HEK293 (cell line): ENCODE results near the gene PYROXD2.
A peak's percentile ranks its signal among the peaks of the same experiment; 100 is the strongest.

Experiments
- CTCF ChIA-PET: fragments of 350-600 bp; formaldehyde crosslinking; extraction: SDS; loops from one replicate; lab custom pipeline; 2021; ENCODE audit warnings: antibody characterized with exemption; lab: Yijun Ruan, JAX
- POLR2A ChIA-PET: fragments of 300-600 bp; formaldehyde crosslinking; extraction: SDS; loops from one replicate; lab custom pipeline; 2020; ENCODE audit warnings: antibody characterized with exemption, inconsistent platforms; lab: Yijun Ruan, JAX
- H3K27ac ChIP-seq: fragments of 200-500 bp; sonication (Bioruptor generic); 2 replicates; pipeline ENCODE4 v1.5.1; 2014; ENCODE audit warnings: low read depth, low read length, control low read depth, inconsistent platforms; ENCODE audit errors: extremely low read depth
- H3K36me3 ChIP-seq, 2 experiments: fragments of 200-500 bp in 1 of 2; sonication (Bioruptor generic) in 1 of 2; 1 replicate in 1 of 2; 2 replicates in 1 of 2; pipeline ENCODE4 v1.5.1; 2014 to 2017; ENCODE audit warnings: inconsistent platforms in 2 of 2, low read length in 2 of 2; ENCODE audit not compliant: control insufficient read depth in 2 of 2, insufficient read depth in 1 of 2
- H3K4me1 ChIP-seq: fragments of 200-500 bp; sonication (Bioruptor generic); 2 replicates; pipeline ENCODE4 v1.5.1; 2014; ENCODE audit warnings: mild to moderate bottlenecking, low read length, inconsistent platforms; ENCODE audit not compliant: control insufficient read depth, insufficient read depth
- H3K4me3 ChIP-seq: 2 replicates; pipeline ENCODE4 v1.5.1; 2011; ENCODE audit warnings: low read depth, mild to moderate bottlenecking, control low read depth, low read length, moderate library complexity
- H3K9me3 ChIP-seq: fragments of 200-500 bp; sonication (Bioruptor generic); 2 replicates; pipeline ENCODE4 v1.5.1; 2014; ENCODE audit warnings: low read depth, low read length, inconsistent platforms; ENCODE audit not compliant: control insufficient read depth, insufficient read depth
- ATF2 ChIP-seq: fragments of 450-650 bp; formaldehyde crosslinking; IDR thresholded peaks from 2 replicates; pipeline ENCODE4 v1.5.1; 2016; ENCODE audit warnings: missing biosample characterization, missing genetic modification characterization, low read depth
- GLIS1 ChIP-seq: fragments of 450-650 bp; formaldehyde crosslinking; IDR thresholded peaks from 2 replicates; pipeline ENCODE4 v1.5.1; 2016; ENCODE audit warnings: missing biosample characterization, missing genetic modification characterization
- IKZF3 ChIP-seq: fragments of 450-650 bp; IDR thresholded peaks from 2 replicates; pipeline ENCODE4 v1.5.0; 2018; ENCODE audit warnings: missing biosample characterization, mild to moderate bottlenecking, missing genetic modification characterization, moderate library complexity
- OVOL3 ChIP-seq: fragments of 450-650 bp; formaldehyde crosslinking; IDR thresholded peaks from 2 replicates; pipeline ENCODE4 v1.5.1; 2016; ENCODE audit warnings: missing biosample characterization, missing genetic modification characterization
- ZBTB21 ChIP-seq: fragments of 450-650 bp; formaldehyde crosslinking; IDR thresholded peaks from 2 replicates; pipeline ENCODE4 v1.5.1; 2017; ENCODE audit warnings: missing biosample characterization, missing genetic modification characterization
- ZIC2 ChIP-seq: fragments of 450-650 bp; formaldehyde crosslinking; IDR thresholded peaks from 2 replicates; pipeline ENCODE4 v1.5.1; 2016; ENCODE audit warnings: missing biosample characterization, missing genetic modification characterization
- ZNF133 ChIP-seq: fragments of 450-650 bp; formaldehyde crosslinking; IDR thresholded peaks from 2 replicates; pipeline ENCODE4 v1.5.1; 2016; ENCODE audit warnings: missing biosample characterization, missing genetic modification characterization
- ZNF280C ChIP-seq: fragments of 450-650 bp; formaldehyde crosslinking; IDR thresholded peaks from 2 replicates; pipeline ENCODE4 v1.5.1; 2016; ENCODE audit warnings: missing biosample characterization, missing genetic modification characterization
- ZNF324 ChIP-seq: fragments of 450-650 bp; formaldehyde crosslinking; IDR thresholded peaks from 2 replicates; pipeline ENCODE4 v1.5.1; 2016; ENCODE audit warnings: missing biosample characterization, missing genetic modification characterization
- ZNF335 ChIP-seq: fragments of 450-650 bp; formaldehyde crosslinking; conservative IDR thresholded peaks from 2 replicates; pipeline ENCODE4 v1.5.1; 2016; ENCODE audit warnings: missing biosample characterization, missing genetic modification characterization
- ZNF529 ChIP-seq: fragments of 450-650 bp; formaldehyde crosslinking; IDR thresholded peaks from 2 replicates; pipeline ENCODE4 v1.5.1; 2017; ENCODE audit warnings: missing genetic modification characterization, missing biosample characterization; ENCODE audit not compliant: insufficient replicate concordance
- ZNF530 ChIP-seq: fragments of 450-650 bp; formaldehyde crosslinking; IDR thresholded peaks from 2 replicates; pipeline ENCODE4 v1.5.1; 2016; ENCODE audit warnings: low read depth, missing biosample characterization, missing genetic modification characterization
- ZNF548 ChIP-seq: fragments of 450-650 bp; formaldehyde crosslinking; IDR thresholded peaks from 2 replicates; pipeline ENCODE4 v1.5.1; 2016; ENCODE audit warnings: missing biosample characterization, missing genetic modification characterization
- ZNF585B ChIP-seq: fragments of 450-650 bp; formaldehyde crosslinking; IDR thresholded peaks from 2 replicates; pipeline ENCODE4 v1.5.1; 2016; ENCODE audit warnings: missing biosample characterization, missing genetic modification characterization
- ZNF596 ChIP-seq: fragments of 450-650 bp; IDR thresholded peaks from 2 replicates; pipeline ENCODE4 v1.5.0; 2018; ENCODE audit warnings: missing biosample characterization, mild to moderate bottlenecking, missing genetic modification characterization, moderate library complexity
- ZNF629 ChIP-seq: fragments of 450-650 bp; formaldehyde crosslinking; IDR thresholded peaks from 2 replicates; pipeline ENCODE4 v1.5.1; 2017; ENCODE audit warnings: missing biosample characterization, missing genetic modification characterization
- ZNF768 ChIP-seq: fragments of 450-650 bp; formaldehyde crosslinking; IDR thresholded peaks from 2 replicates; pipeline ENCODE4 v1.5.1; 2018; ENCODE audit warnings: missing biosample characterization, mild to moderate bottlenecking, missing genetic modification characterization
- TF ChIP-seq, protein P1 (sequence below): fragments of 450-650 bp; formaldehyde crosslinking; IDR thresholded peaks from 2 replicates; pipeline ENCODE4 v1.5.1; 2017; ENCODE audit warnings: missing biosample characterization, missing genetic modification characterization
- TF ChIP-seq, protein P2 (sequence below): fragments of 450-650 bp; formaldehyde crosslinking; IDR thresholded peaks from 2 replicates; pipeline ENCODE4 v1.5.1; 2017; ENCODE audit warnings: missing biosample characterization, missing genetic modification characterization
- TF ChIP-seq, protein P3 (sequence below): fragments of 450-650 bp; formaldehyde crosslinking; IDR thresholded peaks from 2 replicates; pipeline ENCODE4 v1.5.1; 2016; ENCODE audit warnings: missing biosample characterization, missing genetic modification characterization
- TF ChIP-seq, protein P4 (sequence below): fragments of 450-650 bp; formaldehyde crosslinking; IDR thresholded peaks from 2 replicates; pipeline ENCODE4 v1.5.1; 2016; ENCODE audit warnings: missing biosample characterization, missing genetic modification characterization
- TF ChIP-seq, protein P5 (sequence below): fragments of 450-650 bp; formaldehyde crosslinking; IDR thresholded peaks from 2 replicates; pipeline ENCODE4 v1.5.1; 2016; ENCODE audit warnings: missing biosample characterization, missing genetic modification characterization

Gene PYROXD2

DNA sequence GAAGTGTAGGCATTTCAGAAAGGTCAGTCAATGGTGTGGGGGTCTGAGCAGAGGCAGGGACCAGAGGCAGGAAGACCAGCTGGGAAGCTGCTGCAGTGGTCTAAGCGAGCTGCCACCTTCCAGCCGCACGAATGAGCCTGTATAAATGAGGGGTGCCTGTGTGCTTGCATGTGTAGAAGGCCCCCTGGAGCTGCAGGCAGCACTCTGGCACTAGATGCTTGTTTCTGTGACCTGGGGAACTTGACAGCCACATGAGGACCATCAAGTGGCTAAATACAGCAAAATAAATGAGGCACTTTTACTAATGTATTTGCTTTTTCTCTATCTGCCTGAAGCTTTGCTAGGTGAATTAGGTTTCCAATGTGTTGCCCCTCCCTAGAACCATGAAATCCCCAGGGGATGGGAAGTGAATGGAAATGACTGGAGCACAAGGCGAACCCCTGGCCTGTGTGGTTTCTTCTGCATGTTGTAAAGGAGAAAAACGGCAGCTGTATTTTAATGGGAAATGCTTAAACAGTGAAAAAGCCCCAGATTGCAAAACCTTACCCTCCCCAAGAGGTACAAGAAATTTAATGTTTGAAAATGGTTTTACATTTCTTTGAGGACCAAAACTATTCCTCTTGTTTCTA is 57.7 kb downstream of the PYROXD2 start:
- POLR2A ChIA-PET = no interaction called here
- TF ChIP-seq, protein P1, sequence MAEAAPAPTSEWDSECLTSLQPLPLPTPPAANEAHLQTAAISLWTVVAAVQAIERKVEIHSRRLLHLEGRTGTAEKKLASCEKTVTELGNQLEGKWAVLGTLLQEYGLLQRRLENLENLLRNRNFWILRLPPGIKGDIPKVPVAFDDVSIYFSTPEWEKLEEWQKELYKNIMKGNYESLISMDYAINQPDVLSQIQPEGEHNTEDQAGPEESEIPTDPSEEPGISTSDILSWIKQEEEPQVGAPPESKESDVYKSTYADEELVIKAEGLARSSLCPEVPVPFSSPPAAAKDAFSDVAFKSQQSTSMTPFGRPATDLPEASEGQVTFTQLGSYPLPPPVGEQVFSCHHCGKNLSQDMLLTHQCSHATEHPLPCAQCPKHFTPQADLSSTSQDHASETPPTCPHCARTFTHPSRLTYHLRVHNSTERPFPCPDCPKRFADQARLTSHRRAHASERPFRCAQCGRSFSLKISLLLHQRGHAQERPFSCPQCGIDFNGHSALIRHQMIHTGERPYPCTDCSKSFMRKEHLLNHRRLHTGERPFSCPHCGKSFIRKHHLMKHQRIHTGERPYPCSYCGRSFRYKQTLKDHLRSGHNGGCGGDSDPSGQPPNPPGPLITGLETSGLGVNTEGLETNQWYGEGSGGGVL (tag by site-specific recombination) = no peak
- TF ChIP-seq ZNF768 = no peak
- TF ChIP-seq, protein P2, sequence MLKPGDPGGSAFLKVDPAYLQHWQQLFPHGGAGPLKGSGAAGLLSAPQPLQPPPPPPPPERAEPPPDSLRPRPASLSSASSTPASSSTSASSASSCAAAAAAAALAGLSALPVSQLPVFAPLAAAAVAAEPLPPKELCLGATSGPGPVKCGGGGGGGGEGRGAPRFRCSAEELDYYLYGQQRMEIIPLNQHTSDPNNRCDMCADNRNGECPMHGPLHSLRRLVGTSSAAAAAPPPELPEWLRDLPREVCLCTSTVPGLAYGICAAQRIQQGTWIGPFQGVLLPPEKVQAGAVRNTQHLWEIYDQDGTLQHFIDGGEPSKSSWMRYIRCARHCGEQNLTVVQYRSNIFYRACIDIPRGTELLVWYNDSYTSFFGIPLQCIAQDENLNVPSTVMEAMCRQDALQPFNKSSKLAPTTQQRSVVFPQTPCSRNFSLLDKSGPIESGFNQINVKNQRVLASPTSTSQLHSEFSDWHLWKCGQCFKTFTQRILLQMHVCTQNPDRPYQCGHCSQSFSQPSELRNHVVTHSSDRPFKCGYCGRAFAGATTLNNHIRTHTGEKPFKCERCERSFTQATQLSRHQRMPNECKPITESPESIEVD (tag by site-specific recombination) = peak; percentile 52
- TF ChIP-seq ZNF133 (tag by site-specific recombination) = no peak
- TF ChIP-seq, protein P3, sequence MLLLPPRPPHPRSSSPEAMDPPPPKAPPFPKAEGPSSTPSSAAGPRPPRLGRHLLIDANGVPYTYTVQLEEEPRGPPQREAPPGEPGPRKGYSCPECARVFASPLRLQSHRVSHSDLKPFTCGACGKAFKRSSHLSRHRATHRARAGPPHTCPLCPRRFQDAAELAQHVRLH = no peak
- no peak for TF ChIP-seq ZNF335
- TF ChIP-seq, protein P4, sequence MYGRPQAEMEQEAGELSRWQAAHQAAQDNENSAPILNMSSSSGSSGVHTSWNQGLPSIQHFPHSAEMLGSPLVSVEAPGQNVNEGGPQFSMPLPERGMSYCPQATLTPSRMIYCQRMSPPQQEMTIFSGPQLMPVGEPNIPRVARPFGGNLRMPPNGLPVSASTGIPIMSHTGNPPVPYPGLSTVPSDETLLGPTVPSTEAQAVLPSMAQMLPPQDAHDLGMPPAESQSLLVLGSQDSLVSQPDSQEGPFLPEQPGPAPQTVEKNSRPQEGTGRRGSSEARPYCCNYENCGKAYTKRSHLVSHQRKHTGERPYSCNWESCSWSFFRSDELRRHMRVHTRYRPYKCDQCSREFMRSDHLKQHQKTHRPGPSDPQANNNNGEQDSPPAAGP (tag by site-specific recombination) = no peak
- no peak for TF ChIP-seq ZNF280C (tag by site-specific recombination)
- TF ChIP-seq GLIS1 = peak; percentile 30; the same call in 1 of the 2 replicates
- TF ChIP-seq ZNF548 (tag by site-specific recombination) = no peak
- CTCF ChIA-PET = no interaction called here
- Histone ChIP-seq H3K4me1 (no peaks in the 10 kb centered on the region), H3K4me3 (no peak overlapping the region), H3K27ac (no peak overlapping the region), H3K36me3 (no peaks in the 10 kb centered on the region), H3K9me3 (no peaks in the 10 kb centered on the region)

DNA sequence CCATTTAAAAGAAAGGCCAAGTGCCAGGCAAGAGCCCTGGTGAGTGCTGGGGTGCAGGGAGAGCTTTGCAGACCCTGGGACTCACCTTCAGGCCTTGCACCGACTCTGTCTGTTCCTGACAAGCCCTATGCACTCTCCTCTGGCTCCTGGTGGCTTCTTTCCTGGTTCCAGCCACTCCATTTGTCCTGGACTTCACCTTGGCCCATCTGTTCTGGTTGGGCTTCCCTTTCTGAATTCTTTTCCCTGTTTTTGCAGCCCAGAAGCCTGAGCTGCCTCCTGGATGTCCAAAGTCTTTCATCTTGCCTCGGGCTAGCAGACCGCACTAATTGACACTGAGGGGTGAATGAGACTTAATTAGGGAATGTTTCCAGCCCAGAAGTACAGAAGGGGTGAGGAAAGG is 60.5 kb downstream of the PYROXD2 start:
- no peak overlapping the region for H3K4me3 ChIP-seq
- H3K4me1 ChIP-seq = no peaks in the 10 kb centered on the region
- H3K9me3 ChIP-seq = no peaks in the 10 kb centered on the region
- POLR2A ChIA-PET = no interaction called here
- no peaks in the 10 kb centered on the region for H3K36me3 ChIP-seq
- H3K27ac ChIP-seq = no peak overlapping the region
- CTCF ChIA-PET = interaction anchor here (0.7 kb wide), 1 partner anchor 335 kb away, joined by 3 read pairs; no protein-coding TSS in a partner anchor
- TF ChIP-seq ZNF629 (tag by site-specific recombination) = no peak
- no peak for TF ChIP-seq IKZF3 (tag by site-specific recombination)
- TF ChIP-seq ZNF530 (tag by site-specific recombination) = no peak
- no peak for TF ChIP-seq ZNF324 (tag by site-specific recombination)
- TF ChIP-seq ZNF768 = no peak
- no peak for TF ChIP-seq OVOL3 (tag by site-specific recombination)
- TF ChIP-seq ZNF529 (tag by site-specific recombination) = no peak
- TF ChIP-seq ZBTB21 (tag by site-specific recombination) = no peak
- no peak for TF ChIP-seq ZIC2
- TF ChIP-seq ATF2 (tag by site-specific recombination) = no peak
- no peak for TF ChIP-seq ZNF585B (tag by site-specific recombination)
- TF ChIP-seq, protein P5, sequence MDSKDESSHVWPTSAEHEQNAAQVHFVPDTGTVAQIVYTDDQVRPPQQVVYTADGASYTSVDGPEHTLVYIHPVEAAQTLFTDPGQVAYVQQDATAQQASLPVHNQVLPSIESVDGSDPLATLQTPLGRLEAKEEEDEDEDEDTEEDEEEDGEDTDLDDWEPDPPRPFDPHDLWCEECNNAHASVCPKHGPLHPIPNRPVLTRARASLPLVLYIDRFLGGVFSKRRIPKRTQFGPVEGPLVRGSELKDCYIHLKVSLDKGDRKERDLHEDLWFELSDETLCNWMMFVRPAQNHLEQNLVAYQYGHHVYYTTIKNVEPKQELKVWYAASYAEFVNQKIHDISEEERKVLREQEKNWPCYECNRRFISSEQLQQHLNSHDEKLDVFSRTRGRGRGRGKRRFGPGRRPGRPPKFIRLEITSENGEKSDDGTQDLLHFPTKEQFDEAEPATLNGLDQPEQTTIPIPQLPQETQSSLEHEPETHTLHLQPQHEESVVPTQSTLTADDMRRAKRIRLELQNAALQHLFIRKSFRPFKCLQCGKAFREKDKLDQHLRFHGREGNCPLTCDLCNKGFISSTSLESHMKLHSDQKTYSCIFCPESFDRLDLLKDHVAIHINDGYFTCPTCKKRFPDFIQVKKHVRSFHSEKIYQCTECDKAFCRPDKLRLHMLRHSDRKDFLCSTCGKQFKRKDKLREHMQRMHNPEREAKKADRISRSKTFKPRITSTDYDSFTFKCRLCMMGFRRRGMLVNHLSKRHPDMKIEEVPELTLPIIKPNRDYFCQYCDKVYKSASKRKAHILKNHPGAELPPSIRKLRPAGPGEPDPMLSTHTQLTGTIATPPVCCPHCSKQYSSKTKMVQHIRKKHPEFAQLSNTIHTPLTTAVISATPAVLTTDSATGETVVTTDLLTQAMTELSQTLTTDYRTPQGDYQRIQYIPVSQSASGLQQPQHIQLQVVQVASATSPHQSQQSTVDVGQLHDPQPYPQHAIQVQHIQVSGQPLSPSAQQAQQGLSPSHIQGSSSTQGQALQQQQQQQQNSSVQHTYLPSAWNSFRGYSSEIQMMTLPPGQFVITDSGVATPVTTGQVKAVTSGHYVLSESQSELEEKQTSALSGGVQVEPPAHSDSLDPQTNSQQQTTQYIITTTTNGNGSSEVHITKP = no peak
- no peak for TF ChIP-seq ZNF596
